Fibroblast of villous mesenchyme (primary cell): Measurements from ENCODE around the gene MED25. TPM values are rescaled to one million over a fixed set of nuclear protein-coding genes. Genes with fewer than 3 reads are reported as not detected.

Source experiments
- DNase-seq: peaks from one replicate; pipeline ENCODE4 v3.0.0-alpha.2; 2010; ENCODE audit warnings: low read depth
- H3K4me3 ChIP-seq: 2 replicates; pipeline ENCODE4 v1.5.1; 2011; ENCODE audit warnings: low read depth, mild to moderate bottlenecking, low read length
- total RNA-seq: library from RNA; depleted of rRNA; stranded (reverse); fragments of >200 nt; gene quantifications from 2 replicates; pipeline ENCODE4 v1.2.3, GENCODE V29; 2012
- TF ChIP-seq, protein P1 (sequence below): IDR thresholded peaks from 2 replicates; pipeline ENCODE4 v1.5.1; 2012; ENCODE audit warnings: low read depth, mild to moderate bottlenecking, low read length; ENCODE audit not compliant: insufficient read depth

MED25 gene
- total RNA-seq, 1 donor = 21.6 TPM

DNA sequence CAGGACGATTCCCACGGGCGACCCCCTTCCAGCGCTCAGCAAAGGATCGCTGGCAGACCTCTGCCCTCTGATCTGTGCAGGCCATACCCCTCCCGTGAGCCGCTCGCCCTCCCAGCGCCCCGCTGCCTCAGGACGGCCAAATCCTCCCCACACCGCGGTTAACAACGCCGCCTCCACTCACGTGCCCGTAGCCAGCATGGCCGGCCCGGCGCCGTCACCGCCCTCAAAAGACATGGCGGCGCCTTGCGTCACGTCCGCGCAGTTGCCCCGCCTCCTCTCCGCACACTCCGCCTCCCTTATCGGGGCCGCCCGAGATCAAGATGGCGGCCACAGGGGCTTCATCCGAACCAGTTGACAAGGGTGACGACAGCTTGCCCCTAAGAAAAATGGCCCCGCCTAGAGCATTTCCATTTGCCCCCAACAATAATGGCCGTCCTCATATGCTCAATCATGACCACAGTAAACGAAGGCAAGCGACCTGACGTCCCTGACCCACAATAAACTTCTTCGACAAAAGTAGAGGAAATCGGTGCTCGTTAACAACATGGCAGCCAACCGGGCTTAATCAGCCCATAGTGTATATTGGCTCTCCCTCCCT, 58.4 kb downstream of the MED25 start:
- peak; percentile 100 for DNase-seq
- H3K4me3 ChIP-seq = peak overlapping the region; percentile 95
- TF ChIP-seq, protein P1, sequence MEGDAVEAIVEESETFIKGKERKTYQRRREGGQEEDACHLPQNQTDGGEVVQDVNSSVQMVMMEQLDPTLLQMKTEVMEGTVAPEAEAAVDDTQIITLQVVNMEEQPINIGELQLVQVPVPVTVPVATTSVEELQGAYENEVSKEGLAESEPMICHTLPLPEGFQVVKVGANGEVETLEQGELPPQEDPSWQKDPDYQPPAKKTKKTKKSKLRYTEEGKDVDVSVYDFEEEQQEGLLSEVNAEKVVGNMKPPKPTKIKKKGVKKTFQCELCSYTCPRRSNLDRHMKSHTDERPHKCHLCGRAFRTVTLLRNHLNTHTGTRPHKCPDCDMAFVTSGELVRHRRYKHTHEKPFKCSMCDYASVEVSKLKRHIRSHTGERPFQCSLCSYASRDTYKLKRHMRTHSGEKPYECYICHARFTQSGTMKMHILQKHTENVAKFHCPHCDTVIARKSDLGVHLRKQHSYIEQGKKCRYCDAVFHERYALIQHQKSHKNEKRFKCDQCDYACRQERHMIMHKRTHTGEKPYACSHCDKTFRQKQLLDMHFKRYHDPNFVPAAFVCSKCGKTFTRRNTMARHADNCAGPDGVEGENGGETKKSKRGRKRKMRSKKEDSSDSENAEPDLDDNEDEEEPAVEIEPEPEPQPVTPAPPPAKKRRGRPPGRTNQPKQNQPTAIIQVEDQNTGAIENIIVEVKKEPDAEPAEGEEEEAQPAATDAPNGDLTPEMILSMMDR = no peak

DNA sequence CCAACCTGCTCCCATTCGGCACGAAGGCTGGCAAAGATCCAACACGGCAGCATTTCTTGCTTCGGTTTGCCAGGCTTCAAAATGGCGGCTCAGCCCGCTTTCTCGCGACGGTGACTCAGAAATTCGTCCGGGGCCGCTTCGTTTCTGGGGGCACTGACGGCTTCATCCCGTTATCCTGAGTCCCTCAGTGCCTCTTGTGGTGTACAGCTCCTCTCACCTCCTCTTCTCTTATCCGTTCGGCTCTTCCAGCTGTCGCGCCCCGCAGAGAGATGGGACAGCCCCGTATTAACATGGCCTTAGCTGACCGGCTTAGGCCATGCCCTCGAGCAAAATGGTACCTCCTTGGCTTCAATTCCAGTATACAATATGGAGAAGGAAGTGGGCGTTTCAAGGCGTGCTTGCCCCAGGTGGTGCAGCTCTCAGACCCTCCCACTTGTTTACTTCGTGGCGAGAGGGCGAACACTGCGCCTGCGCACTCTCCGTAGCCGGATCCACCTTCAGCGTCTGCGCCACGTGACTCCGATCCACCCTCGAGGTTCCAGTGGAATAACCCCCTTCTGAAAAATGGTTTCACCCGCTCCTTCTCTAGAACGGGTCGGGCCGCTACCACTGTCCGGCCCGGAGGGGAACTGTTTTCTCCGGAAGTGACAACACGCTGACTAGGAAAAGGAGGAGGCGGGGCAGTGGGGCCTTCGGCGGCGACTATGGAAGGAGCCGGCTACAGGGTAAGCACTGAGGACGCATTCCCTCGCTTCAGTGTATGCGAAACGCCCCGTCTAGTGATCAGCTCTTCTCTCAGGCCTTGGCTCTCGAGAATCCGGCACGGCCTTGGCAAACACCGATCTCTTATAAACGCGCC, 59.2 kb downstream of the MED25 start, which contains the start of the genes AKT1S1 and TBC1D17:
AKT1S1 (minus strand) TSS at position 336 of the 859 bp plus-strand sequence. CDS start 4,060 bp downstream, outside the sequence.
TBC1D17 (plus strand) TSS at position 683 of the 859 bp plus-strand sequence; CDS start at position 705, 22 bp downstream.
- TF ChIP-seq, protein P1 = no peak
- DNase-seq = peak; percentile 100
- peak within 1 kb of the TSS; percentile 95 for H3K4me3 ChIP-seq

DNA sequence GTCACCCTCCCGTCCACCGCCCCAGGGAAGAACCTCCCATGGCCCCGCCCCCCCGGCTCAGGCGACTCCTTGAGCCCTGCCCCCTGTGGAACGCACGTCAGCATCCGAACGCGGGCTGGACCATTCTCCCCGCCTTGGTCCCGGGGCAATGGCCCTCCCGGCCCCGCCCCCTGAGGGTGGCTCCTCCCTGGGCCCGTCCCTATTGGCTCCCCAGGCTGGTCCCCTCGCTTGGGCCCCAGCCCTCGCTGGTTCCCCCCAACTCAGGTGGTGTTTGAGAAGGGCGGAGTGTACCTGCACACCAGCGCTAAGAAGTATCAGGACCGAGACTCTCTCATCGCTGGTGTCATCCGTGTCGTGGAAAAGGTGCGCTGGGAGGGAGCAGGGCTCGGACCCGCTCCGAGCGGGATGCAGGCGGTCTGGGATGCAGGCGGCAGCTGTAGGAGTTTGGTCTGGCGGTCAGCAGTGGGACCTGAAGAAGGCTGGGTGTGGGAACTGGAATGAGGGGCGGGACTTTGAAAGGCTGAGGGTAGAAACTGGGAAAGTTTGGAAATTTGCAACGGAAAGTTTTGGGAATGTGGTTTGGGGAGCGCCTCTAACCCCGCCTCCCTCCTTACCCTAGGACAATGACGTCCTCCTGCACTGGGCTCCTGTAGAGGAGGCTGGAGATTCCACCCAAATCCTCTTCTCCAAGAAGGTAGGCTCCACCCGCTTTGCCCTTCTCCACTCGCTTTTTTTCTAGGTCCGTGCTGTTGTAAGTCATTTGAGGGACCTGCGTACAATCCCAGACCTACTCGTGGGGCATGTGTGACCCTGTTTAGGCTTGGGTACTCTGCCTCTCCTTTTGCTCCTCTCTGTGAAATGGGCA, 60.0 kb downstream of the MED25 start:
- H3K4me3 ChIP-seq = peak overlapping the region; percentile 95
- TF ChIP-seq, protein P1 = no peak
- peak; percentile 98 for DNase-seq

DNA sequence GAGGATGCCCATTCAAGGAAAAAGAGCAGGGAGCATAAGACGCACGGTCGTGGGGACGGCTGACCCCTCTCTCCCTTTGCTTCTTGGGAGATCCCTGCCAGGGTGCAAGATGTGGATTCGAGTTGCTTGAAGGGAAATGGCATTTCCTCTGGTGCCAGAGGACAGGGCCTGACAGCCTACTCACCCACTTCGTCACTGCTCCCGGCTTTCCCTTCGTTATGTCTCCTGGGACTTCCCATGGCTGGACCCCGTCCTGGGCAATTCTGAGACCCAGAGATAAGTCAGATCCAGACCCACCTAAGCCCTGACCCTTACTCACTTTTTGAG, 60.6 kb downstream of the MED25 start:
- TF ChIP-seq, protein P1 = no peak
- DNase-seq = no peak
- peak overlapping the region; percentile 95 for H3K4me3 ChIP-seq

DNA sequence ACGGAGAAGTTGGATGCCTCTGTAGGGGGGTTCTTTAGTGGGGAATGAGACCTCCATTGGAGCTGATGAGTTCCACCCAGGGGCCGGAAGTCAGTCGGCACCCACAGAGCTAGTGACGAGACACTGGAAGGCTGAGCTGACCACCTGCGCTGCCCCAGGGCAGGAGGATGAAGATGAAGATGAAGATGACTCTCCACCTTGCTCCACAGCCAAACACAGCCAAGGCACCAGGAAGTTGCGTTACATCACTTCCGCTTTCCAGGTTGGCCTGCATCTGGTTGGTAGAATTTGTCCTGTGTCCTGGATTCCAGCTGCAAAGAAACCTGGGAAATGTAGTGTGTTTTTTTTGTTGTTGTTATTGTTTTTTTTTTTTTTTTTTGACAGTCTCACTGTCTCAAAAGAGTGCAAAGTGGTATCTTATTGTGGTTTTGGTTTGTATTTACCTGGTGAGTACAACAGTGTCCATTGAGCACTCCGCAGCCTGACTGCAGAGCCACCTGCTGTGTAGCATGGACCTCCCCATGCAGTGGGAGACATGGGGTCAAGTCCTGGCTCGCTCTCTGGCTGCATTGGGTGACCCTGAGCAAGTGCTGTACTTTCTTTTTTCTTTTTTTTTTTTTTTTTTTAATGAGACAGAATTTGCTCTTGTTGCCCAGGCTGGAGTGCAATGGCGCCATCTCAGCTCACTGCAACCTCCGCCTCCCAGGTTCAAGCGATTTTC, 61.3 kb downstream of the MED25 start:
- DNase-seq = no peak
- no peak overlapping the region for H3K4me3 ChIP-seq
- TF ChIP-seq, protein P1 = no peak
